ENCODE measurements around the gene ALAS1. TPM values are rescaled to one million over a fixed set of nuclear protein-coding genes. Genes with fewer than 3 reads are reported as not detected.

ALAS1 gene
- total RNA-seq, 1 experiment from 2014 or later: 69.5 TPM

- CTCF ChIA-PET: no interaction called here
- Histone ChIP-seq H3K4me1 (ENCODE audit: insufficient read depth, low read length) (no peaks in the 10 kb centered on the region), H2AFZ (ENCODE audit: low read length) (no peak overlapping the region), H3K27ac (ENCODE audit: low read length) (no peak overlapping the region), H3K4me2 (ENCODE audit: low read length) (no peak overlapping the region), H3K4me3 (ENCODE audit: low read length) (no peak overlapping the region), H3K79me2 (ENCODE audit: low read length) (peaks cover 11% of the 10 kb centered on the region), H3K9me2 (replicated peaks; ENCODE audit: low read length) (no peaks in the 10 kb centered on the region), H3K9me3 (ENCODE audit: low read length) (no peaks in the 10 kb centered on the region), H3K27me3 (ENCODE audit: low read length) (no peaks in the 10 kb centered on the region), H3K9ac (ENCODE audit: low read length) (no peak overlapping the region), H4K20me1 (ENCODE audit: low read length) (no peaks in the 10 kb centered on the region; the same call in 1 of the 2 replicates), H3K36me3 (ENCODE audit: low read depth, low read length) (peaks cover 79% of the 10 kb centered on the region), H3F3A (ENCODE audit: low read length, unreplicated experiment) (peaks cover 2% of the 10 kb centered on the region)
- no peak for TF ChIP-seq EZH2phosphoT487 (IDR thresholded peaks at IDR 0.05; ENCODE audit: borderline replicate concordance, low read length)
- no peak for ATAC-seq
- DNase-seq: no peak
- intact Hi-C loops (cut with micrococcal nuclease): no loop called here
- no TSS peak for BruUV-seq (replicated peaks)
- POLR2A ChIA-PET (ENCODE audit: unreplicated experiment): no interaction called here
Measured at GRCh38 chr3:52256622-52257021, 58.7 kb downstream of the ALAS1 start.

- Histone ChIP-seq H2AFZ (ENCODE audit: low read length) (no peak overlapping the region), H3K9me2 (replicated peaks; ENCODE audit: low read length) (no peaks in the 10 kb centered on the region), H3K36me3 (ENCODE audit: low read depth, low read length) (peaks cover 90% of the 10 kb centered on the region), H3K9ac (ENCODE audit: low read length) (no peak overlapping the region), H3K79me2 (ENCODE audit: low read length) (peaks cover 24% of the 10 kb centered on the region), H3K4me3 (ENCODE audit: low read length) (no peak overlapping the region), H3K4me2 (ENCODE audit: low read length) (no peak overlapping the region), H3K4me1 (ENCODE audit: insufficient read depth, low read length) (no peaks in the 10 kb centered on the region), H3K27me3 (ENCODE audit: low read length) (no peaks in the 10 kb centered on the region), H3K9me3 (ENCODE audit: low read length) (no peaks in the 10 kb centered on the region), H4K20me1 (ENCODE audit: low read length) (peaks cover 7% of the 10 kb centered on the region; the same call in 1 of the 2 replicates), H3K27ac (ENCODE audit: low read length) (no peak overlapping the region), H3F3A (ENCODE audit: low read length, unreplicated experiment) (peaks cover 2% of the 10 kb centered on the region)
- POLR2A ChIA-PET (ENCODE audit: unreplicated experiment): no interaction called here
- DNase-seq: no peak
- CTCF ChIA-PET: no interaction called here
- intact Hi-C loops (cut with micrococcal nuclease): no loop called here
- no TSS peak for BruUV-seq (replicated peaks)
- TF ChIP-seq EZH2 (IDR thresholded peaks at IDR 0.05; ENCODE audit: low read length, unreplicated experiment) (no peak), EZH2phosphoT487 (IDR thresholded peaks at IDR 0.05; ENCODE audit: borderline replicate concordance, low read length) (no peak)
- TF ChIP-seq, protein P1, sequence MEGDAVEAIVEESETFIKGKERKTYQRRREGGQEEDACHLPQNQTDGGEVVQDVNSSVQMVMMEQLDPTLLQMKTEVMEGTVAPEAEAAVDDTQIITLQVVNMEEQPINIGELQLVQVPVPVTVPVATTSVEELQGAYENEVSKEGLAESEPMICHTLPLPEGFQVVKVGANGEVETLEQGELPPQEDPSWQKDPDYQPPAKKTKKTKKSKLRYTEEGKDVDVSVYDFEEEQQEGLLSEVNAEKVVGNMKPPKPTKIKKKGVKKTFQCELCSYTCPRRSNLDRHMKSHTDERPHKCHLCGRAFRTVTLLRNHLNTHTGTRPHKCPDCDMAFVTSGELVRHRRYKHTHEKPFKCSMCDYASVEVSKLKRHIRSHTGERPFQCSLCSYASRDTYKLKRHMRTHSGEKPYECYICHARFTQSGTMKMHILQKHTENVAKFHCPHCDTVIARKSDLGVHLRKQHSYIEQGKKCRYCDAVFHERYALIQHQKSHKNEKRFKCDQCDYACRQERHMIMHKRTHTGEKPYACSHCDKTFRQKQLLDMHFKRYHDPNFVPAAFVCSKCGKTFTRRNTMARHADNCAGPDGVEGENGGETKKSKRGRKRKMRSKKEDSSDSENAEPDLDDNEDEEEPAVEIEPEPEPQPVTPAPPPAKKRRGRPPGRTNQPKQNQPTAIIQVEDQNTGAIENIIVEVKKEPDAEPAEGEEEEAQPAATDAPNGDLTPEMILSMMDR (conservative IDR thresholded peaks at IDR 0.05; ENCODE audit: low read depth, low read length): no peak
- ATAC-seq: no peak
Measured at GRCh38 chr3:52257911-52258310, 60.0 kb downstream of the ALAS1 start.

DNA sequence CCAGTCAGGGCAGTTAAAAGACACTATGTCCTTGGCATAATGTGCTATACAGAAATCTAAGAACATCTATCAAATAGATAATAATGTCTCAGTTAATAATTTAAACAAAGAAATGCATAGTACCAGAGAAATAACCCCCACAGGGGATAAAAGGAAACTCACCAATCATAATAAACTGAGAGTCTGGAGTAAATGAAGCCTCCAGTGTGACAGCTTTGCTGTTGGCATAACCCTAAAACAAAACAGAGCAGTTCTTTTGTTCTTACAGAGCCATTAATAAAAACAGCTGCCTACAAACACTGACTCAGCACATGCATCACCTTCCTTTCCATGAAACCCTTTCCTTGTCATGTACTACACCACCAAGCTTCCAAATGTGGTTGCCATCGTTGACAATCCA lies 61.1 kb downstream of the ALAS1 start:
- H3K36me3 ChIP-seq (ENCODE audit: low read depth, low read length): peaks cover 90% of the 10 kb centered on the region
- no peak overlapping the region for H3K27ac ChIP-seq (ENCODE audit: low read length)
- ATAC-seq: peak; percentile 55
- H4K20me1 ChIP-seq (ENCODE audit: low read length): peaks cover 14% of the 10 kb centered on the region; the same call in 1 of the 2 replicates
- no peaks in the 10 kb centered on the region for H3K9me2 ChIP-seq (replicated peaks; ENCODE audit: low read length)
- DNase-seq: no peak
- intact Hi-C loops (cut with micrococcal nuclease): no loop called here
- ChIA-PET CTCF (no interaction called here), POLR2A (ENCODE audit: unreplicated experiment) (no interaction called here)
- peaks cover 2% of the 10 kb centered on the region for H3F3A ChIP-seq (ENCODE audit: low read length, unreplicated experiment)
- H3K27me3 ChIP-seq (ENCODE audit: low read length): no peaks in the 10 kb centered on the region
- TF ChIP-seq, protein P1 (conservative IDR thresholded peaks at IDR 0.05; ENCODE audit: low read depth, low read length): no peak
- TF ChIP-seq EZH2phosphoT487 (IDR thresholded peaks at IDR 0.05; ENCODE audit: borderline replicate concordance, low read length): no peak
- TF ChIP-seq EZH2 (IDR thresholded peaks at IDR 0.05; ENCODE audit: low read length, unreplicated experiment): no peak
- H3K4me1 ChIP-seq (ENCODE audit: insufficient read depth, low read length): no peaks in the 10 kb centered on the region
- H3K9ac ChIP-seq (ENCODE audit: low read length): no peak overlapping the region
- no peak overlapping the region for H2AFZ ChIP-seq (ENCODE audit: low read length)
- no peaks in the 10 kb centered on the region for H3K9me3 ChIP-seq (ENCODE audit: low read length)
- peaks cover 35% of the 10 kb centered on the region for H3K79me2 ChIP-seq (ENCODE audit: low read length)
- no peak overlapping the region for H3K4me3 ChIP-seq (ENCODE audit: low read length)
- BruUV-seq (replicated peaks): no TSS peak
- H3K4me2 ChIP-seq (ENCODE audit: low read length): no peak overlapping the region

Measured in PC-3 (cell line).